Panc1 (cell line): ENCODE results near the gene MPPED1. TPM values are rescaled to one million over a fixed set of nuclear protein-coding genes. Genes with fewer than 3 reads are reported as not detected.

Experiments used
- ATAC-seq: fragments of 200-7000 bp; cut with Tn5 transposase; 2 replicates; pipeline ENCODE4 v1.9.1; 2020; ENCODE audit warnings: mild to moderate bottlenecking, moderate library complexity
- BruUV-seq: library from RNA; stranded (reverse); fragments of 400-500 nt; replicated peaks from 2 replicates; lab custom pipeline; 2021; lab: Mats Ljungman, UMichigan
- CTCF ChIA-PET: fragments of 300-600 bp; sonication (Branson Sonifier 250); formaldehyde crosslinking; loops from one replicate; lab custom pipeline; 2022; ENCODE audit warnings: antibody characterized with exemption; lab: Charles Lee
- POLR2A ChIA-PET: fragments of 300-600 bp; sonication (Branson Sonifier 250); formaldehyde crosslinking; loops from one replicate; lab custom pipeline; 2022; ENCODE audit warnings: antibody characterized with exemption; lab: Charles Lee
- DNase-seq: peaks from one replicate; pipeline ENCODE4 v3.0.0-alpha.2; 2010; ENCODE audit warnings: low read depth, low spot score
- H3K27ac ChIP-seq: 2 replicates; pipeline ENCODE4 v1.5.1; 2011; ENCODE audit warnings: mild to moderate bottlenecking, low read length, inconsistent platforms
- H3K27me3 ChIP-seq: fragments of 200-500 bp; sonication (Bioruptor generic); 2 replicates; pipeline ENCODE4 v1.6.0; 2014; ENCODE audit warnings: low read length, inconsistent platforms; ENCODE audit not compliant: control insufficient read depth, insufficient read depth
- H3K36me3 ChIP-seq: fragments of 200-500 bp; sonication (Bioruptor generic); 2 replicates; pipeline ENCODE4 v1.5.1; 2014; ENCODE audit warnings: inconsistent platforms, mild to moderate bottlenecking, low read length, moderate library complexity; ENCODE audit not compliant: control insufficient read depth, insufficient read depth
- H3K4me1 ChIP-seq: 2 replicates; pipeline ENCODE4 v1.5.1; 2011; ENCODE audit warnings: inconsistent platforms, mild to moderate bottlenecking, low read length, moderate library complexity; ENCODE audit not compliant: control insufficient read depth, insufficient read depth
- H3K4me3 ChIP-seq, 2 experiments: 2 replicates each; pipeline ENCODE4 v1.5.1; 2011 to 2012; ENCODE audit warnings: low read depth in 2 of 2, low read length in 2 of 2, mild to moderate bottlenecking in 2 of 2, inconsistent platforms in 1 of 2, moderate library complexity in 1 of 2
- H3K9me3 ChIP-seq: fragments of 200-500 bp; sonication (Bioruptor generic); 2 replicates; pipeline ENCODE4 v1.5.1; 2014; ENCODE audit warnings: low read depth, mild to moderate bottlenecking, inconsistent platforms, low read length, moderate library complexity; ENCODE audit not compliant: control insufficient read depth, insufficient read depth
- POLR2AphosphoS5 ChIP-seq: IDR thresholded peaks from 2 replicates; pipeline ENCODE4 v1.6.1; 2012; ENCODE audit warnings: mild to moderate bottlenecking, low read depth, low read length, moderate library complexity
- SIN3A ChIP-seq: IDR thresholded peaks from 2 replicates; pipeline ENCODE4 v1.6.1; 2012; ENCODE audit warnings: low read depth, mild to moderate bottlenecking, low read length, moderate library complexity, borderline replicate concordance; ENCODE audit not compliant: insufficient read depth
- TCF7L2 ChIP-seq: IDR thresholded peaks from 2 replicates; pipeline ENCODE4 v1.6.1; 2011; ENCODE audit warnings: mild to moderate bottlenecking, low read depth, low read length, inconsistent platforms
- in situ Hi-C: cut with HindIII; loops from 2 replicates; pipeline ENCODE4 v1.10.0; 2016; ENCODE audit warnings: low sequenced_read_pairs, low pct_unique_long_range_greater_than_20kb
- intact Hi-C: fragments of 100-400 bp; cut with micrococcal nuclease; formaldehyde crosslinking; loops from one replicate; pipeline ENCODE4 v1.10.0; 2022; ENCODE audit not compliant: unreplicated experiment
- total RNA-seq: library from RNA; stranded (reverse); gene quantifications from one replicate; pipeline ENCODE4 v1.2.1, GENCODE V29; 2021; ENCODE audit not compliant: unreplicated experiment
- TF ChIP-seq, protein P1 (sequence below): fragments of 450-650 bp; IDR thresholded peaks from 2 replicates; pipeline ENCODE4 v1.5.1; 2017; ENCODE audit warnings: mild to moderate bottlenecking
- TF ChIP-seq, protein P2 (sequence below), 2 experiments: IDR thresholded peaks; 2 replicates each; pipeline ENCODE4 v1.6.1; 2011 to 2012; ENCODE audit warnings: low read depth in 2 of 2, control low read depth in 1 of 2, low read length in 1 of 2, mild to moderate bottlenecking in 1 of 2, moderate library complexity in 1 of 2; ENCODE audit not compliant: insufficient read depth in 1 of 2

Gene MPPED1
- total RNA-seq, 1 experiment from 2014 or later = not detected

DNA sequence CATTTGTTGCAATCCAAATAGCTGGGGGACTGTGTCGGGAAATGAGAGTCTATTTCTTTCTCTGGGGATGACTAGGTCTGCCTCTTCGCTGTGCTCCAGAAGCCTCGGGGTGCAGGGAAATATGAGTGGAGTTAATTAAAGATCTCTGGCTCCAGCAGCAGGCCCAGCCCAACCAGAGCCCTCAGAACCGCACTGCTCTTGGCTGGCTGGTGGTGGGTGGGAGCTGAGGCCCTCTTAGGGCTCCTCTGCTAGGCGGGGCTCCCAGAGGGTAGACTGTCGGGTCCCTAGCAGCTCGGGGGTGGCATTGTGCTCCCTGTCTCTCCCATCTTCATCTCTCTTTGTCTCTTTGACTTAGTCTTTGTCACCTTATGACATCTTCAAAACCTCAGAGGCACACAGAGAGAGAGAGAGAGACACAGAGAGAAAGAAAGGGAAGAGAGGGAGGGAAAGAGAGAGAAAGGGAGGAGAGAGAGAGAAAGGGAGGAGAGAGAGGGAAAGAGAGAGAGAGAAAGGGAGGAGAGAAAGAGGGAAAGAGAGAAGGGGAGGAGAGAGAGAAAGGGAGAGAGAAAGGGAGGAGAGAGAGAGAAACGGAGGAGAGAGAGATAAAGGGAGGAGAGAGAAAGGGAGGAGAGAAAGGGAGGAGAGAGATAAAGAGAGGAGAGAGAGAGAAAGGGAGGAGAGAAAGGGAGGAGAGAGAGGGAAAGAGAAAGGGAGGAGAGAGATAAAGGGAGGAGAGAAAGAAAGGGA lies 20.2 kb downstream of the MPPED1 start:
- H3K27ac ChIP-seq = no peak overlapping the region
- in situ Hi-C loops = no loop called here
- ChIA-PET POLR2A (interaction anchor here (0.7 kb wide), 1 partner anchor 124 kb away, joined by 3 read pairs; no protein-coding TSS in a partner anchor), CTCF (no interaction called here)
- ATAC-seq = no peak
- no peaks in the 10 kb centered on the region for H3K9me3 ChIP-seq
- BruUV-seq = no TSS peak
- H3K36me3 ChIP-seq = no peaks in the 10 kb centered on the region
- no peak for DNase-seq
- H3K27me3 ChIP-seq = no peaks in the 10 kb centered on the region; the same call in 1 of the 2 replicates
- TF ChIP-seq SIN3A = no peak
- no peak for TF ChIP-seq TCF7L2
- TF ChIP-seq, protein P1, sequence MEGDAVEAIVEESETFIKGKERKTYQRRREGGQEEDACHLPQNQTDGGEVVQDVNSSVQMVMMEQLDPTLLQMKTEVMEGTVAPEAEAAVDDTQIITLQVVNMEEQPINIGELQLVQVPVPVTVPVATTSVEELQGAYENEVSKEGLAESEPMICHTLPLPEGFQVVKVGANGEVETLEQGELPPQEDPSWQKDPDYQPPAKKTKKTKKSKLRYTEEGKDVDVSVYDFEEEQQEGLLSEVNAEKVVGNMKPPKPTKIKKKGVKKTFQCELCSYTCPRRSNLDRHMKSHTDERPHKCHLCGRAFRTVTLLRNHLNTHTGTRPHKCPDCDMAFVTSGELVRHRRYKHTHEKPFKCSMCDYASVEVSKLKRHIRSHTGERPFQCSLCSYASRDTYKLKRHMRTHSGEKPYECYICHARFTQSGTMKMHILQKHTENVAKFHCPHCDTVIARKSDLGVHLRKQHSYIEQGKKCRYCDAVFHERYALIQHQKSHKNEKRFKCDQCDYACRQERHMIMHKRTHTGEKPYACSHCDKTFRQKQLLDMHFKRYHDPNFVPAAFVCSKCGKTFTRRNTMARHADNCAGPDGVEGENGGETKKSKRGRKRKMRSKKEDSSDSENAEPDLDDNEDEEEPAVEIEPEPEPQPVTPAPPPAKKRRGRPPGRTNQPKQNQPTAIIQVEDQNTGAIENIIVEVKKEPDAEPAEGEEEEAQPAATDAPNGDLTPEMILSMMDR = no peak
- no peak for TF ChIP-seq POLR2AphosphoS5
- TF ChIP-seq, protein P2, sequence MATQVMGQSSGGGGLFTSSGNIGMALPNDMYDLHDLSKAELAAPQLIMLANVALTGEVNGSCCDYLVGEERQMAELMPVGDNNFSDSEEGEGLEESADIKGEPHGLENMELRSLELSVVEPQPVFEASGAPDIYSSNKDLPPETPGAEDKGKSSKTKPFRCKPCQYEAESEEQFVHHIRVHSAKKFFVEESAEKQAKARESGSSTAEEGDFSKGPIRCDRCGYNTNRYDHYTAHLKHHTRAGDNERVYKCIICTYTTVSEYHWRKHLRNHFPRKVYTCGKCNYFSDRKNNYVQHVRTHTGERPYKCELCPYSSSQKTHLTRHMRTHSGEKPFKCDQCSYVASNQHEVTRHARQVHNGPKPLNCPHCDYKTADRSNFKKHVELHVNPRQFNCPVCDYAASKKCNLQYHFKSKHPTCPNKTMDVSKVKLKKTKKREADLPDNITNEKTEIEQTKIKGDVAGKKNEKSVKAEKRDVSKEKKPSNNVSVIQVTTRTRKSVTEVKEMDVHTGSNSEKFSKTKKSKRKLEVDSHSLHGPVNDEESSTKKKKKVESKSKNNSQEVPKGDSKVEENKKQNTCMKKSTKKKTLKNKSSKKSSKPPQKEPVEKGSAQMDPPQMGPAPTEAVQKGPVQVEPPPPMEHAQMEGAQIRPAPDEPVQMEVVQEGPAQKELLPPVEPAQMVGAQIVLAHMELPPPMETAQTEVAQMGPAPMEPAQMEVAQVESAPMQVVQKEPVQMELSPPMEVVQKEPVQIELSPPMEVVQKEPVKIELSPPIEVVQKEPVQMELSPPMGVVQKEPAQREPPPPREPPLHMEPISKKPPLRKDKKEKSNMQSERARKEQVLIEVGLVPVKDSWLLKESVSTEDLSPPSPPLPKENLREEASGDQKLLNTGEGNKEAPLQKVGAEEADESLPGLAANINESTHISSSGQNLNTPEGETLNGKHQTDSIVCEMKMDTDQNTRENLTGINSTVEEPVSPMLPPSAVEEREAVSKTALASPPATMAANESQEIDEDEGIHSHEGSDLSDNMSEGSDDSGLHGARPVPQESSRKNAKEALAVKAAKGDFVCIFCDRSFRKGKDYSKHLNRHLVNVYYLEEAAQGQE (IDR thresholded peaks at IDR 0.05; ENCODE audit: insufficient read depth in 1 of 2, low read depth in 2 of 2, low read length in 1 of 2) = no peak
- no peak overlapping the region for H3K4me3 ChIP-seq
- intact Hi-C loops = no loop called here
- no peaks in the 10 kb centered on the region; the same call in 1 of the 2 replicates for H3K4me1 ChIP-seq

DNA sequence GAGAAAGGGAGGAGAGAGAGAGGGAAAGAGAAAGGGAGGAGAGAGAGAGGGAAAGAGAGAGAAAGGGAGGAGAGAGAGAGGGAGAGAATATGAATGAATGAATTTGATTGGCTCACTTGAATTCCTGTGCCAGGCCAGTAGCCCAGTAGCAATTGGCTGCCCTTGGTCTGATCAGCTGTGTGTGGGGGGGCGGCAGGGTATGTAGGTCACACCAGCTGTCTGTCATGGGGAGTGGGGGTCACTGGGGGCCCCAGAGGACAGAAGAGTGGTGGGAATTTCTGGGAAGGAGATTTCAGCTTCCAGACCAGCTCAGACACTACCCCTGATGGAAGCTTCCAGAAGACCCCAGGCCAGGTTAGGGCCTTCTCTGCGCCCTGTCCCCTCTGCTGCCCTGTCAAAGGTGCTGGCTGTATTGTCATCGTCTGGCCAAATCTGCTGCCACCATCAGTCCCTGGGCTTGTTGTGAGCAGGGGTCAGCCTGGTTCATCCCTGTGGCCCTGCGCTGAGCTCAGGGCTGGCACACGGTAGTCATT lies 21.1 kb downstream of the MPPED1 start:
- ATAC-seq (no peak), DNase-seq (no peak)
- intact Hi-C loops (no loop called here), in situ Hi-C loops (no loop called here)
- Histone ChIP-seq H3K4me3 (no peak overlapping the region), H3K27me3 (no peaks in the 10 kb centered on the region; the same call in 1 of the 2 replicates), H3K9me3 (no peaks in the 10 kb centered on the region), H3K36me3 (no peaks in the 10 kb centered on the region), H3K4me1 (no peaks in the 10 kb centered on the region; the same call in 1 of the 2 replicates), H3K27ac (no peak overlapping the region)
- no TSS peak for BruUV-seq
- POLR2A ChIA-PET = no interaction called here
- TF ChIP-seq, protein P1 = no peak
- TF ChIP-seq SIN3A (no peak), TCF7L2 (no peak), POLR2AphosphoS5 (no peak)
- TF ChIP-seq, protein P2 (IDR thresholded peaks at IDR 0.05; ENCODE audit: insufficient read depth in 1 of 2, low read depth in 2 of 2, low read length in 1 of 2) = no peak
- CTCF ChIA-PET = no interaction called here
